Measurements from ENCODE around the gene C16orf92. TPM values are rescaled to one million over a fixed set of nuclear protein-coding genes. Genes with fewer than 3 reads are reported as not detected.

C16orf92 gene
- total RNA-seq, 1 experiment from 2014 or later = not detected

- peak overlapping the region; percentile 52; the same call in 1 of the 2 replicates for H3K27ac ChIP-seq (ENCODE audit: low read length)
- in situ Hi-C loops (cut with HindIII; ENCODE audit: low pct_unique_long_range_greater_than_20kb, low sequenced_read_pairs) (no loop called here), intact Hi-C loops (cut with micrococcal nuclease; ENCODE audit: unreplicated experiment) (no loop called here)
- no peaks in the 10 kb centered on the region for H3K27me3 ChIP-seq (ENCODE audit: control insufficient read depth, insufficient read depth, low read length)
- POLR2A ChIA-PET = interaction anchor here (1.0 kb wide), 1 partner anchor 11 kb away, joined by 3 read pairs; the partner anchor contains the start of gene ALDOA
- ATAC-seq (0 out of 2 replicates have a peak, but pooled peaks have one; percentile 2), DNase-seq (ENCODE audit: low read depth, low spot score) (no peak)
- H3K4me1 ChIP-seq (ENCODE audit: control insufficient read depth, insufficient read depth, low read length) = peaks cover 19% of the 10 kb centered on the region
- TF ChIP-seq SIN3A (IDR thresholded peaks at IDR 0.05; ENCODE audit: borderline replicate concordance, insufficient read depth, low read depth, low read length) (no peak), POLR2AphosphoS5 (IDR thresholded peaks at IDR 0.05; ENCODE audit: low read depth, low read length) (no peak), TCF7L2 (IDR thresholded peaks at IDR 0.05; ENCODE audit: low read depth, low read length) (no peak)
- TF ChIP-seq, protein P1, sequence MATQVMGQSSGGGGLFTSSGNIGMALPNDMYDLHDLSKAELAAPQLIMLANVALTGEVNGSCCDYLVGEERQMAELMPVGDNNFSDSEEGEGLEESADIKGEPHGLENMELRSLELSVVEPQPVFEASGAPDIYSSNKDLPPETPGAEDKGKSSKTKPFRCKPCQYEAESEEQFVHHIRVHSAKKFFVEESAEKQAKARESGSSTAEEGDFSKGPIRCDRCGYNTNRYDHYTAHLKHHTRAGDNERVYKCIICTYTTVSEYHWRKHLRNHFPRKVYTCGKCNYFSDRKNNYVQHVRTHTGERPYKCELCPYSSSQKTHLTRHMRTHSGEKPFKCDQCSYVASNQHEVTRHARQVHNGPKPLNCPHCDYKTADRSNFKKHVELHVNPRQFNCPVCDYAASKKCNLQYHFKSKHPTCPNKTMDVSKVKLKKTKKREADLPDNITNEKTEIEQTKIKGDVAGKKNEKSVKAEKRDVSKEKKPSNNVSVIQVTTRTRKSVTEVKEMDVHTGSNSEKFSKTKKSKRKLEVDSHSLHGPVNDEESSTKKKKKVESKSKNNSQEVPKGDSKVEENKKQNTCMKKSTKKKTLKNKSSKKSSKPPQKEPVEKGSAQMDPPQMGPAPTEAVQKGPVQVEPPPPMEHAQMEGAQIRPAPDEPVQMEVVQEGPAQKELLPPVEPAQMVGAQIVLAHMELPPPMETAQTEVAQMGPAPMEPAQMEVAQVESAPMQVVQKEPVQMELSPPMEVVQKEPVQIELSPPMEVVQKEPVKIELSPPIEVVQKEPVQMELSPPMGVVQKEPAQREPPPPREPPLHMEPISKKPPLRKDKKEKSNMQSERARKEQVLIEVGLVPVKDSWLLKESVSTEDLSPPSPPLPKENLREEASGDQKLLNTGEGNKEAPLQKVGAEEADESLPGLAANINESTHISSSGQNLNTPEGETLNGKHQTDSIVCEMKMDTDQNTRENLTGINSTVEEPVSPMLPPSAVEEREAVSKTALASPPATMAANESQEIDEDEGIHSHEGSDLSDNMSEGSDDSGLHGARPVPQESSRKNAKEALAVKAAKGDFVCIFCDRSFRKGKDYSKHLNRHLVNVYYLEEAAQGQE (IDR thresholded peaks at IDR 0.05; ENCODE audit: insufficient read depth in 1 of 2, low read depth in 2 of 2, low read length in 1 of 2) = no peak
- TF ChIP-seq, protein P2, sequence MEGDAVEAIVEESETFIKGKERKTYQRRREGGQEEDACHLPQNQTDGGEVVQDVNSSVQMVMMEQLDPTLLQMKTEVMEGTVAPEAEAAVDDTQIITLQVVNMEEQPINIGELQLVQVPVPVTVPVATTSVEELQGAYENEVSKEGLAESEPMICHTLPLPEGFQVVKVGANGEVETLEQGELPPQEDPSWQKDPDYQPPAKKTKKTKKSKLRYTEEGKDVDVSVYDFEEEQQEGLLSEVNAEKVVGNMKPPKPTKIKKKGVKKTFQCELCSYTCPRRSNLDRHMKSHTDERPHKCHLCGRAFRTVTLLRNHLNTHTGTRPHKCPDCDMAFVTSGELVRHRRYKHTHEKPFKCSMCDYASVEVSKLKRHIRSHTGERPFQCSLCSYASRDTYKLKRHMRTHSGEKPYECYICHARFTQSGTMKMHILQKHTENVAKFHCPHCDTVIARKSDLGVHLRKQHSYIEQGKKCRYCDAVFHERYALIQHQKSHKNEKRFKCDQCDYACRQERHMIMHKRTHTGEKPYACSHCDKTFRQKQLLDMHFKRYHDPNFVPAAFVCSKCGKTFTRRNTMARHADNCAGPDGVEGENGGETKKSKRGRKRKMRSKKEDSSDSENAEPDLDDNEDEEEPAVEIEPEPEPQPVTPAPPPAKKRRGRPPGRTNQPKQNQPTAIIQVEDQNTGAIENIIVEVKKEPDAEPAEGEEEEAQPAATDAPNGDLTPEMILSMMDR (IDR thresholded peaks at IDR 0.05) = no peak
- H3K9me3 ChIP-seq (ENCODE audit: control insufficient read depth, insufficient read depth, low read depth, low read length) = no peaks in the 10 kb centered on the region
- H3K4me3 ChIP-seq (ENCODE audit: low read depth in 2 of 2, low read length in 2 of 2) = peak overlapping the region in 1 of 2 experiments; percentile 94; a peak in 2 of 4 replicates
- CTCF ChIA-PET = interaction anchor here (0.6 to 1.3 kb wide), 3 partner anchors 9 to 127 kb away, joined by 3 to 4 read pairs (median 4); no protein-coding TSS in a partner anchor
- H3K36me3 ChIP-seq (ENCODE audit: control insufficient read depth, insufficient read depth, low read length) = no peaks in the 10 kb centered on the region; the same call in 1 of the 2 replicates
- BruUV-seq (replicated peaks) = no TSS peak
Measured at GRCh38 chr16:30054451-30054850, 31.5 kb downstream of the C16orf92 start.

- Histone ChIP-seq H3K36me3 (ENCODE audit: control insufficient read depth, insufficient read depth, low read length) (no peaks in the 10 kb centered on the region; the same call in 1 of the 2 replicates), H3K27ac (ENCODE audit: low read length) (no peak overlapping the region; the same call in 1 of the 2 replicates), H3K9me3 (ENCODE audit: control insufficient read depth, insufficient read depth, low read depth, low read length) (no peaks in the 10 kb centered on the region), H3K4me1 (ENCODE audit: control insufficient read depth, insufficient read depth, low read length) (peaks cover 19% of the 10 kb centered on the region), H3K4me3 (ENCODE audit: low read depth in 2 of 2, low read length in 2 of 2) (no peak overlapping the region; a peak in 1 of 4 replicates), H3K27me3 (ENCODE audit: control insufficient read depth, insufficient read depth, low read length) (no peaks in the 10 kb centered on the region)
- intact Hi-C loops (cut with micrococcal nuclease; ENCODE audit: unreplicated experiment) = no loop called here
- ATAC-seq (peak; percentile 81), DNase-seq (ENCODE audit: low read depth, low spot score) (no peak)
- no TSS peak for BruUV-seq (replicated peaks)
- CTCF ChIA-PET = interaction anchor here (0.7 to 1.3 kb wide), 2 partner anchors 9 to 12 kb away, joined by 3 to 4 read pairs; no protein-coding TSS in a partner anchor
- TF ChIP-seq, protein P1 (IDR thresholded peaks at IDR 0.05; ENCODE audit: insufficient read depth in 1 of 2, low read depth in 2 of 2, low read length in 1 of 2) = no peak
- TF ChIP-seq SIN3A (IDR thresholded peaks at IDR 0.05; ENCODE audit: borderline replicate concordance, insufficient read depth, low read depth, low read length) (no peak), POLR2AphosphoS5 (IDR thresholded peaks at IDR 0.05; ENCODE audit: low read depth, low read length) (no peak)
- TF ChIP-seq, protein P2 (IDR thresholded peaks at IDR 0.05) = peak; percentile 95
- in situ Hi-C loops (cut with HindIII; ENCODE audit: low pct_unique_long_range_greater_than_20kb, low sequenced_read_pairs) = no loop called here
- POLR2A ChIA-PET = interaction anchor here (0.6 to 1.0 kb wide), 2 partner anchors 10 to 475 kb away, joined by 3 to 4 read pairs; partner anchors contain the start of gene ALDOA
Measured at GRCh38 chr16:30054959-30055553, 32.1 kb downstream of the C16orf92 start.
